ENCODE data around the gene TCEA2. TPM values are rescaled to one million over a fixed set of nuclear protein-coding genes. Genes with fewer than 3 reads are reported as not detected.

Gene TCEA2
- total RNA-seq, result 49.3 and 58.1 TPM in 2 replicates
- 17.7 TPM for total RNA-seq (2013)
- 56.9 and 63.9 TPM in 2 replicates for polyA plus RNA-seq
- polyA minus RNA-seq, result 15.0 and 22.4 TPM in 2 replicates

- Histone ChIP-seq H3K9ac (ENCODE audit: low read length) (peak within 1 kb of the TSS; percentile 83), H3K9me3 (ENCODE audit: control extremely low read depth in 1 of 3, control insufficient read depth in 2 of 3, insufficient read depth in 1 of 3, low read length in 2 of 3) (no peaks in the 10 kb centered on the region), H3K36me3 (replicated peaks in 1 of 2; ENCODE audit: control extremely low read depth in 1 of 2, control insufficient read depth in 1 of 2, extremely low read depth in 1 of 2, insufficient read depth in 2 of 2, low read length in 1 of 2) (no peaks in the 10 kb centered on the region), H3K27me3 (replicated peaks in 1 of 4; ENCODE audit: control extremely low read depth in 1 of 4, control insufficient read depth in 3 of 4, insufficient read depth in 4 of 4, low read length in 3 of 4) (no peaks in the 10 kb centered on the region), H2AFZ (ENCODE audit: insufficient read depth, low read depth, low read length, poor library complexity, severe bottlenecking) (peak within 1 kb of the TSS; percentile 90), H3K4me3 (ENCODE audit: control extremely low read depth in 1 of 5, extremely low read depth in 1 of 5, insufficient read depth in 1 of 5, low read depth in 2 of 5, low read length in 4 of 5) (peak within 1 kb of the TSS in 4 of 5 experiments; percentile 63 to 79 (median 70)), H4K20me1 (ENCODE audit: control insufficient read depth, insufficient read depth, low read length, poor library complexity, severe bottlenecking) (peaks cover 6% of the 10 kb centered on the region), H3K27ac (ENCODE audit: low read length in 2 of 2) (peak within 1 kb of the TSS; percentile 34 to 69), H3K4me2 (replicated peaks; ENCODE audit: low read depth, low read length, poor library complexity, severe bottlenecking) (peak within 1 kb of the TSS; percentile 98), H3K79me2 (ENCODE audit: control insufficient read depth, insufficient read depth, low read length) (peaks cover 7% of the 10 kb centered on the region), H3K4me1 (ENCODE audit: control insufficient read depth in 2 of 2, insufficient read depth in 2 of 2, low read length in 2 of 2) (peaks cover 54 to 63% of the 10 kb centered on the region in 2 donors)
- Mint-ChIP-seq H3K4me1 (peaks cover 52% of the 10 kb centered on the region), H3K27me3 (no peaks in the 10 kb centered on the region), H3K9me3 (ENCODE audit: insufficient read depth) (no peaks in the 10 kb centered on the region), H3K4me3 (peak within 1 kb of the TSS; percentile 88), H3K27ac (peak within 1 kb of the TSS; percentile 86)
- intact Hi-C loops (cut with micrococcal nuclease), result loop anchor here (1.0 to 5.0 kb wide), 5 partner anchors 17 to 405 kb away; partner anchors contain the start of genes ARFRP1, RGS19, RTEL1 and ZGPAT
- TF ChIP-seq EZH2 (IDR thresholded peaks at IDR 0.05; ENCODE audit: borderline replicate concordance, insufficient read depth, low read depth, low read length, poor library complexity, severe bottlenecking) (no peak), CTCF (IDR thresholded peaks at IDR 0.05) (no peak)
- peak; percentile 93 for DNase-seq
- peak; percentile 83 for ATAC-seq (ENCODE audit: low read depth)
- ChIA-PET POLR2A (interaction anchor here (0.6 to 1.6 kb wide), 6 partner anchors 12 to 542 kb away, joined by 3 to 15 read pairs (median 3); partner anchors contain the start of genes OPRL1, PPDPF, RGS19 and UCKL1), CTCF (interaction anchor here (0.7 to 1.9 kb wide), 11 partner anchors 11 to 154 kb away, joined by 3 to 16 read pairs (median 4); partner anchors contain the start of genes LKAAEAR1, OPRL1, PRPF6 and RGS19)
- 10% methylated on average over 85 of the region's 85 CpGs for WGBS (ENCODE audit: insufficient coverage)
These were observed at the start of gene TCEA2 for GRCh38 chr20:64062596-64063388. TSS of gene TCEA2 (plus strand) at chr20:64063198. CDS start at chr20:64063313, 115 bp downstream.

GRCh38 chr20:64015635-64016034, 47.4 kb upstream of the TCEA2 start:
- Mint-ChIP-seq H3K4me1 (peaks cover 2% of the 10 kb centered on the region), H3K9me3 (ENCODE audit: insufficient read depth) (no peaks in the 10 kb centered on the region), H3K27me3 (no peaks in the 10 kb centered on the region), H3K4me3 (no peak overlapping the region), H3K27ac (no peak overlapping the region)
- intact Hi-C loops (cut with micrococcal nuclease), result no loop called here
- peaks cover 0 to 8% of the 10 kb centered on the region in 2 donors for H3K4me1 ChIP-seq (ENCODE audit: control insufficient read depth in 2 of 2, insufficient read depth in 2 of 2, low read length in 2 of 2)
- no peak overlapping the region for H3K9ac ChIP-seq (ENCODE audit: low read length)
- no peak overlapping the region for H2AFZ ChIP-seq (ENCODE audit: insufficient read depth, low read depth, low read length, poor library complexity, severe bottlenecking)
- H3K27ac ChIP-seq (ENCODE audit: low read length in 2 of 2), result no peak overlapping the region
- ChIA-PET POLR2A (no interaction called here), CTCF (no interaction called here)
- H3K27me3 ChIP-seq (replicated peaks in 1 of 4; ENCODE audit: control extremely low read depth in 1 of 4, control insufficient read depth in 3 of 4, insufficient read depth in 4 of 4, low read length in 3 of 4), result no peaks in the 10 kb centered on the region
- ATAC-seq (ENCODE audit: low read depth) (no peak), DNase-seq (no peak)
- no peak overlapping the region for H3K4me2 ChIP-seq (replicated peaks; ENCODE audit: low read depth, low read length, poor library complexity, severe bottlenecking)
- WGBS (ENCODE audit: insufficient coverage), result 100% methylated on average over 1 of the region's 2 CpGs
- no peaks in the 10 kb centered on the region for H3K79me2 ChIP-seq (ENCODE audit: control insufficient read depth, insufficient read depth, low read length)
- peaks cover 4 to 74% of the 10 kb centered on the region in 2 experiments for H3K36me3 ChIP-seq (replicated peaks in 1 of 2; ENCODE audit: control extremely low read depth in 1 of 2, control insufficient read depth in 1 of 2, extremely low read depth in 1 of 2, insufficient read depth in 2 of 2, low read length in 1 of 2)
- no peak for TF ChIP-seq CTCF (IDR thresholded peaks at IDR 0.05)
- TF ChIP-seq EZH2 (IDR thresholded peaks at IDR 0.05; ENCODE audit: borderline replicate concordance, insufficient read depth, low read depth, low read length, poor library complexity, severe bottlenecking), result no peak
- peaks cover 0 to 8% (median 0%) of the 10 kb centered on the region in 3 donors for H3K9me3 ChIP-seq (ENCODE audit: control extremely low read depth in 1 of 3, control insufficient read depth in 2 of 3, insufficient read depth in 1 of 3, low read length in 2 of 3)
- no peak overlapping the region for H3K4me3 ChIP-seq (ENCODE audit: control extremely low read depth in 1 of 5, extremely low read depth in 1 of 5, insufficient read depth in 1 of 5, low read depth in 2 of 5, low read length in 4 of 5)
- peaks cover 9% of the 10 kb centered on the region for H4K20me1 ChIP-seq (ENCODE audit: control insufficient read depth, insufficient read depth, low read length, poor library complexity, severe bottlenecking)

Measured in B cell (primary cell).